Head of caudate nucleus (tissue), 42 donors: Measurements from ENCODE around the gene ZCWPW1.
"Not testable (repeated sequence)": the region's sequence is repeated elsewhere in the genome, so short reads cannot be mapped to it uniquely, and the experiment has no call there.

Source experiments
- DNase-seq, 42 donors: peaks; one replicate each; pipeline versions ENCODE4 v3.0.0 to v3.0.0-alpha.2; 2020 to 2021; ENCODE audit warnings: mixed read lengths in 7 of 42
- intact Hi-C: fragments of 100-400 bp; cut with DNase I; formaldehyde crosslinking; loops from one replicate; pipeline ENCODE4 v1.15.0; 2022

ZCWPW1 gene

DNA sequence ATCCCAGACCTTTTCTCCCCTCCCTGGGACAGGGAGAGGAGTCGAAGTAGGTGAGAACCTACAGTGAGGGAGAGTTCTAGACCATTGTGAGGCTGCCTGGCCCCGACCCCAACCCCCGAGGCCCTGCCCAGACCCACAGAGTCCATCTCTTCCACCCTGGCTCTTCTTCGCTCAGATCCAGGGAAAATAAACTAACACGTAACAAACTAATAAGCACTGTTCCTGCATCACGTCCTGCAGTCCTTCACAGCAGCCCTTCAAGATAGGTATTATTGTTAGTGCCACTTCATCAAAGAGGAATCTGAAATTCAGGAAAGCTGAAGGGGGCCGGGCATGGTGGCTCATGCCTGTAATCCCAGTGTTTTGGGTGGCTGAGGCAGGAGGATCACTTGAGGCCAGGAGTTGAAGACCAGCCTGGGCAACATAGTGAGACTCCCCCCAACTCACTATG is 35.7 kb upstream of the ZCWPW1 start, which contains the start of gene SPACDR:
Gene SPACDR, minus strand, starts transcription at position 51 of the 451 bp plus-strand sequence. CDS start 235 bp downstream, outside the sequence.
- no peak for DNase-seq
- intact Hi-C loops, result no loop called here

GRCh38 chr7:100457033-100457432 is 28.5 kb upstream of the ZCWPW1 start:
- DNase-seq, result no peak
- intact Hi-C loops, result no loop called here

DNA sequence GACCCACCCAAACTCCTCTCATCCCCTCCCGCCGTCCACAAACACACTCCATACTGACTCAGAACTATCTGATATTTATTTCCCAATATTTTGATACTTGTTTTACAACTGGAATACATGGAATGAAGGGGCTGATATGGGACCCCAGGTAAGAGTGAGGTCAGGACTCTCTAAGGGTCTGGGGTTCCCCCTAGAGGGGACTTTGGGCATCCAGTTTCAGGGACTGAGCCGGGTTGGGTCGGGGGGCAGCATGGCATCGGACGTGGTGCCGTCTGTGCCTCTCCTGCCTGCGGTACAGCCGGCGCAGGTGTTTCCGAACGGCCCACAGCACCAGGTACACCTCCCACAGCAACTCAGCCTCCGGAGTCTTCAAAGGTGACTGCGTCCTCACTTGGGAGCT is 28.1 kb upstream of the ZCWPW1 start:
- intact Hi-C loops, result no loop called here
- DNase-seq, result no peak

DNA sequence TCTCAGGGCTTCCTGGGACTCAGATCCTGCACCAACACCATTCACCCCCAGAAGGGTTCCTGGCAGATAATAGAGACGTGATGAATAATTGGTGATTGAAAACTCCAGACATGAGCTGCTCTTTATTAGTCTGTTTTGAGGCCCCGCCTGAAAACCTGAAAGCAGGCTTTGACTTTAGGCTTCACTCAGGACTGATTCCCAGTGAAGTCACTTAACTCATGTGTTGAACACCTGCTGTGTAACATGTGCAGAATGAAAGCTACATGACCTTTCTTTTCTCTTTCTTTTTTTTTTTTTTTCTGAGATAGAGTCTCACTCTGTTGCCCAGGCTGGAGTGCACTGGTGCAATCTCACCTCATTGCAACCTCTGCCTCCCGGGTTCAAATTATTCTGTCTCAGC is 26.7 kb upstream of the ZCWPW1 start:
- intact Hi-C loops, result no loop called here
- no peak for DNase-seq

DNA sequence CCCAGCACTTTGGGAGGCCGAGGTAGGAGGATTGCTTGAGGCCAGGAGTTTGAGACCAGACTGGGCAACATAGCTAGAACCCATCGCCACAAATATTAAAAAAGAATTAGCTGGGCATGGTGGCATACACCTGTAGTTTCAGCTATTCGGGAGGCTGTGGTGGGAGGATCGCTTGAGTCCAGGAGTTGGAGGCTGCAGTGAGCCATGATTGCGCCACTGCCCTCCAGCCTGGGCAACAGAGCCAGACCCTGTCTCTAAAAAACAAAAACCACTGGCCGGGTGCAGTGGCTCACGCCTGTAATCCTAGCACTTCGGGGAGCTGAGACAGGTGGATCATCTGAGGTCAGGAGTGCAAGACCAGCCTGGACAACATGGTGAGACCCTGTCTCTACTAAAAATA is 25.4 kb upstream of the ZCWPW1 start:
- DNase-seq, intact Hi-C loops: not testable (repeated sequence)

- no peak for DNase-seq
- intact Hi-C loops, result no loop called here
Observed at GRCh38 chr7:100452513-100452912, 24.0 kb upstream of the ZCWPW1 start.

DNA sequence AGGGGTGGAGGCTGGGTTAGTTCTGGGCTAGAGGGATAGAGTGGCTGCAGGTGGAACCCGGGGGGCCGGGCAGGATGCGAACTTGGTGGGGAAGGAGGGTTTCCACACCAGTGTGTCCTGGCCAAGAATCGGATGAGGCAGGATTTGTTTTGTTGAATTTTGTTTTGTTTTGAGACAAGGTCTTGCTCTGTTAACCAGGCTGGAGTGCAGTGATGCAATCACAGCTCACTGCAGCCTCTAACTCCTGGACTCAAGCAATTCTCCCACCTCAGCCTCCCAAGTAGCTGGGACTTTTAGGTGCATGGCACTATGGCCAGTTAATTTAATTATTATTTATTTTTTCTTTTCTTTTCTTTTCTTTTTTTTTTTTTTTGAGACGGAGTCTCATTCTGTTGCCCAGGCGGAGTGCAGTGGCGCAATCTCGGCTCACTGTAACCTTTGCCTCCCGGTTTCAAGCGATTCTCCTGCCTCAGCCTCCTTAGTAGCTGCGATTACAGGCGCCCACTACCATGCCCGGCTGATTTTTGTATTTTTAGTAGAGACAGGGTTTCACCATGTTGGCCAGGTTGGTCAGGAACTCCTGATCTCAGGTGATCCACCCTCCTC is 20.8 kb upstream of the ZCWPW1 start:
- intact Hi-C loops, result no loop called here
- no peak for DNase-seq

DNA sequence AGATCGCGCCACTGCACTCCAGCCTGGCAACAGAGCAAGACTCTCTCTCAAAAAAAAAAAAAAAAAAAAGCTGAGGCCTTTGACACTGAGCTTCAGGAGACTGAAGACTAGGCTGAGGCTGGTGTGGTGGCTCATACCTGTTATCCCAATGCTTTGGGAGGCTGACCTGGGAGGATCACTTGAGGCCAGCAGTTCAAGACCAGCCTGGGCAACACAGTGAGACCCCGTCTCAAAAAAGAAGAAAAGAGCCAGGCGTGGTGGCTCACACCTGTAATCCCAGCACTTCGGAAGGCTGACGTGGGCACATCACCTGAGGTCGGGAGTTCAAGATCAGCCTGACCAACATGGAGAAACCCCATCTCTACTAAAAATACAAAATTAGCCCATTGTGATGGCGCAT is 18.9 kb upstream of the ZCWPW1 start:
- intact Hi-C loops, DNase-seq: not testable (repeated sequence)

DNA sequence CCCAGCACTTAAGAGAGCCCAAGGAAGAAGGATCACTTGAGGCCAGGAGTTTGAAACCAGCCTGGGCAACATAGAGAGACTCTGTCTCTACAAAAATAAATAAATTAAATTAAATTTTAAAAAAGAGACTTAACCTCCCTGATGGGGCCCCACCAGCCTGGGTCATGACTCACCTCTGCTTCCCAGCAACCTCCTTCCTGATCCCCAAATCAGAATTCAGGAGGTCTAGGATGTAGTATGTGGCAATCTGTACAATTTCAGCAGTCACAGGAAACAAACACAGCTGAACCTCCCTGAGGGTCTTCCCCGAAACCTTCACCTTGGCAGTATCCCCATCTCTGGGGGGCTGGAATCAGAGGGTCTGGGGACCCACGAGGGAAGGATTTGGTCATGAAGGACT is 17.5 kb upstream of the ZCWPW1 start:
- DNase-seq, result no peak
- intact Hi-C loops, result no loop called here

GRCh38 chr7:100444311-100445278 is 16.1 kb upstream of the ZCWPW1 start:
- peak in 1 of 42 donors; percentile 20 for DNase-seq
- intact Hi-C loops, result no loop called here

DNA sequence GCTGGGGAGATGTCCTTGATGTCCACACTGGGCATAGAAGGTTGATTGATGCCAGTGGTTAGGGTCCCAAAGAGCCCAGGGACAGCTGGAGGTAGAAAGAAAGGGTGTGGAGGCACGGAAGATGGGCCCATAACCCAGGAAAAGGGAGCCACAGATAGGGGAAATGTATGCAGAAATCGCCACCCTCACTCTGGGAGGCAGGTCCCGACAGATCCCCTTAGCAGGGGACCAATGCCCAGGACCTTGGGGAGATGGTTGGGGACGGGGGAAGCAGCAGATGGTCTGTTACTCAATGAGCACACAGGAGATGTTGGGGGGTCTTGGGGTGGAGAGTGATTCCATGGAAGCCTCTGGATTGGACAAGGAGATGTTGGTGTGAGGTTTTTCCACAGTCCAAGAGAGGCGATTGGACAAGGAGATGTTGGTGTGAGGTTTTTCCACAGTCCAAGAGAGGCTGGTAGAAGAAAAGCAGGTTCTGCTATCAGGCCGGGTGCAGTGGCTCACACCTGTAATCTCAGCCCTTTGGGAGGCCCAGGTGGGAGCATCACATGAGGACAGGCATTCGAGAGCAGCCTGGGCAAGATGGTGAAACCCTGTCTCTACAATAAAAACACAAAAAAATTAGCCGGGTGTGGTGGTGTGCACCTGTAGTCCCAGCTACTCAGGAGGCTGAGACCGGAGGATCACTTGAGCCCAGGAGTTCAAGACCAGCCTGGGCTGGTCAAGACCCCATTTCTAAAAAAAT is 14.8 kb upstream of the ZCWPW1 start:
- intact Hi-C loops, result no loop called here
- peak in 3 of 42 donors; percentile 1 to 8 (median 8) for DNase-seq

DNA sequence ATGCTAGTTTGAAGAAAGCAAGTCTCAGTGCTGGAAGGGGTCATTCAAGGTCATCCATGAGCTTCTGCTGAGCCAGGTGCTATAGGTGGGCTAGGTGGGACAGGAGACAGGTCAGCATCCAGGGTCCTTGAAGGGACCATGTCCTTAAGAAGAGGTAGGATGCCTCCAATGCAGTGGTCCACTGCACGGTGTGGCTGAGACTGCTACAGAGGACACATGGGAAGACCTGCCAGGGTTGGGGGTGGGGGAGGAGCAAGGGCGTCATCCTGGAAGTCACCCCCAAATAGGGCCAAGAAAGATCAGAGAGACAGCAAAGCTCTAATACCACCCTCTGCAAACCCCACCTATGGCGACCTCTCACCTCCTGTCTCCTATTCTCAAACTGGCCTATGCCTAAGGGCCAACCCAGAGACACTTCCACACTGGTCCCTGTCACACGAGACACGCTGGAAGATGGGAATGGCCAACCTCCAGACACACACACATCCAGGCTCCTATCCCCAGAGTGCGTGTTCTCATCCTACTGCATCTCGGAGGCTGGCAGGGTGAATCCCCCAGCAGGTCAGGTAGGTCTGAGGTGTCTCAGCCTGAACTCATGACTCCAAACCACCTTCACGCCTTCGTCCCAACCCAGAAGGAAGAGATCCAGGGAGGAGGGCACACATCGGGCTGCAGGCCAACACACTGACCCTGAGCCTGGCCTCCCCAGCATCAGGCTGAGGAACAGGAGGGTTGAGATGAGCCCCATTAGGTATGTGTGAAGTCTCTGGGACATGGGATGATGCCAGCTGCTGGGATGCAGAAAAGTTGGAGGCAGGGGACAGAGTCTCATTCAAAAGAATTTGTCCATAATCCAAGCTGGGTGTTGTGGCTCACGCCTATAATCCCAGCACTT is 13.4 kb upstream of the ZCWPW1 start:
- intact Hi-C loops, result no loop called here
- DNase-seq, result peak in 4 of 42 donors; percentile 0 to 4 (median 3)

DNA sequence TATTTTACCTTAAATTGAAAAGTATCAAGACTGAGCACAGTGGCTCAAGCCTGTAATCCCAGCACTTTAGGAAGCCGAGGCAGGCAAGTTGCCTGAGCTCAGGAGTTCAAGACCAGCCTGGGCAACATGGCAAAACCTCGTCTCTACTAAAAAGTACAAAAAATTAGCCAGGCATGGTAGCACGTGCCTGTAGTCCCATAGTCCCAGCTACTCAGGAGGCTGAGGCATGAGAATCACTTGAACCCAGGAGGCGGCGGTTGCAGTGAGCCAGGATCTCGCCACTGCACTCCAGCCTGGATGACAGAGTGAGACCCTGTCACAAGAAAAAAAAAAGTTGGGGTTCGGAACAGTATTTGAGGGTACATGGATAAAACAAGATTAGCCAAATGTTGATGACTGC is 10.7 kb upstream of the ZCWPW1 start:
- peak in 6 of 42 donors; percentile 1 to 24 (median 6) for DNase-seq
- intact Hi-C loops, result loop anchor here (5.0 kb wide), 1 partner anchor 38 kb away; the partner anchor contains the start of gene TSC22D4

- DNase-seq, result peak in 8 of 42 donors; percentile 2 to 26 (median 4)
- intact Hi-C loops, result loop anchor here (5.0 kb wide), 1 partner anchor 39 kb away; the partner anchor contains the start of gene TSC22D4
Observed at GRCh38 chr7:100438731-100439130, 10.2 kb upstream of the ZCWPW1 start.

DNA sequence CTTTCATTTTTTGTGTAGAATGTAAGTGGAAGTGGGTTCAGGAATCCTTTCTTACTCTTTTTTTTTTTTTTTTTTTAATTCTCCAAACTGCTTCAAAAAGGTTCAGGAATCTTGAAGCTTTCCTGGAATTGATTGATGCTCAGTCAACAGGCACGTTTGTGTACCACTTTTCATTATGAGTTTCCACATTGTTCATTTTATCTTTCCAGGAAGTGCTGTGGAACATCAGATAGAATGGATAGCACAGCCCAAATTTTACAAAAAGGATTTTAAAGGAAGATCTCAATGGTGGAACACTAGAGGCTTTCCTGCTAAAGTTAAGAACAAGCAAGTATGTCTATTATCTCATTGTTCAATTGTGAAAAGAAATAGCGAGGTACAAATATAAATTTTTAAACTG is 9.7 kb upstream of the ZCWPW1 start:
- intact Hi-C loops, result loop anchor here (5.0 kb wide), 1 partner anchor 39 kb away; the partner anchor contains the start of gene TSC22D4
- DNase-seq, result no peak

DNA sequence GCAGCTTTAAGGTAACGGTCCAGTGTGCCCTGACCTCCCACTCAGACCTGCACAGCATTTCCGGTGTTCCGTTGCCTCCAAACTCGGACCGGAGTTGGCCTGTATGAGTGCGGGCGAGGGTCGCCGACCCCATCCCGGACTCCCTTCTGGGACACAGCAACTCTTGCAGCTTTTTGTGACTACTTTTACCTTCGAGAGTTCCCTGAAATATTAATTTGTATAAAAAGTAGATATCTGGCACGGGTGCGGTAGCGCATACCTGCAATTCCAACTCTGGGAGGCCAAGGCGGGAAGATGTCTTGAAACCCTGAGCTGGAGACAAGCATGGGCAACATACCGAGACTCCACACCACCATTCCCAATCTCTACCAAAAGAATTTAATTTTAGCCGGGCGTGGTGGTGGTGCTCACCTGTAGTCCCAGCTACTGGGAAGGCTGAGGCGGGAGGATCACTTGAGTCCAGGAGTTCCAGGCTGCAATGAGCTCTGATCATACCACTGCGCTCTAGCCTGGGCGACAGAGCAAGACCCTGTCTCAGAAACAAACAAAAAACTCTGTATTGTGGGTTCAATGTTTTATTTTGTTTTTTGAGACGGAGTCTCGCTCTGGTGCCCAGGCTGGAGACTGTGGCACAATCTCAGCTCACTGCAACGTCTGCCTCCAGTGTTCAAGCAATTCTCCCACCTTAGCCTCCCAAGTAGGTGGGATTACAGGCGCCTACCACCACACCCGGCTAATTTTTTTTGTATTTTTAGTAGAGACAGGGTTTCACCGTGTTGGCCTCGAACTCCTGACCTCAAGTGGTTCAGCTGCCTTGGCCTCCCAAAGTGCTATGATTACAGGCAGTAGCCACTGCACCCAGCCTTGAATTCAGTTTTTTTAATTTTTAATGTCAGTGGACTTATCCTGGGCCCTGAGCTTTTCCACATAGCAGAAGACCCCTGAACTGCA is 8.9 kb upstream of the ZCWPW1 start:
- DNase-seq, result peak in 9 of 42 donors; percentile 1 to 37 (median 14)
- intact Hi-C loops, result loop anchor here (5.0 kb wide), 1 partner anchor 40 kb away; the partner anchor contains the start of gene TSC22D4
